Brain microvascular endothelial cell (primary cell): ENCODE data around the gene F2RL3.

Experiments
- DNase-seq: peaks from one replicate; pipeline ENCODE4 v3.0.0-alpha.2; 2020
- H3K27ac ChIP-seq: fragments of 250-450 bp; sonication (Bioruptor Pico); 2 replicates; pipeline ENCODE4 v1.5.1; 2020; ENCODE audit warnings: mild to moderate bottlenecking, moderate library complexity
- H3K27me3 ChIP-seq: fragments of 250-450 bp; sonication (Bioruptor Pico); replicated peaks from 2 replicates; pipeline ENCODE4 v1.5.1; 2020; ENCODE audit warnings: mild to moderate bottlenecking
- H3K36me3 ChIP-seq: fragments of 250-450 bp; sonication (Bioruptor Pico); replicated peaks from 2 replicates; pipeline ENCODE4 v1.5.1; 2020; ENCODE audit warnings: mild to moderate bottlenecking
- H3K4me3 ChIP-seq: 2 replicates; pipeline ENCODE4 v1.5.1; 2011; ENCODE audit warnings: low read depth, mild to moderate bottlenecking, control low read depth, low read length, moderate library complexity
- CTCF ChIP-seq: IDR thresholded peaks from 2 replicates; pipeline ENCODE4 v1.5.1; 2011; ENCODE audit warnings: low read depth, mild to moderate bottlenecking, moderate library complexity, low read length, control low read depth, inconsistent platforms; ENCODE audit errors: missing control alignments
- in situ Hi-C: cut with HindIII; loops from 2 replicates; pipeline ENCODE4 v1.10.0; 2017; ENCODE audit warnings: low sequenced_read_pairs, low pct_ligation_motif_present

F2RL3 gene

GRCh38 chr19:16902545-16902944 lies 13.7 kb downstream of the F2RL3 start:
- no peaks in the 10 kb centered on the region for H3K27me3 ChIP-seq
- no peak for TF ChIP-seq CTCF
- in situ Hi-C loops = no loop called here
- DNase-seq = no peak
- H3K4me3 ChIP-seq = no peak overlapping the region
- H3K36me3 ChIP-seq = no peaks in the 10 kb centered on the region
- H3K27ac ChIP-seq = no peak overlapping the region

GRCh38 chr19:16903347-16903746 lies 14.5 kb downstream of the F2RL3 start:
- H3K27me3 ChIP-seq = no peaks in the 10 kb centered on the region
- no peak overlapping the region for H3K4me3 ChIP-seq
- DNase-seq = no peak
- no peak for TF ChIP-seq CTCF
- no peak overlapping the region for H3K27ac ChIP-seq
- in situ Hi-C loops = no loop called here
- no peaks in the 10 kb centered on the region for H3K36me3 ChIP-seq

GRCh38 chr19:16904599-16904998 lies 15.8 kb downstream of the F2RL3 start:
- Histone ChIP-seq H3K27me3 (no peaks in the 10 kb centered on the region), H3K36me3 (no peaks in the 10 kb centered on the region), H3K4me3 (no peak overlapping the region), H3K27ac (no peak overlapping the region)
- TF ChIP-seq CTCF = no peak
- no peak for DNase-seq
- in situ Hi-C loops = no loop called here

- no peak for DNase-seq
- Histone ChIP-seq H3K4me3 (no peak overlapping the region), H3K27me3 (no peaks in the 10 kb centered on the region), H3K36me3 (no peaks in the 10 kb centered on the region), H3K27ac (no peak overlapping the region)
- in situ Hi-C loops = no loop called here
- TF ChIP-seq CTCF = no peak
Observed at GRCh38 chr19:16908759-16909158, 20.0 kb downstream of the F2RL3 start.

GRCh38 chr19:16911046-16911445 lies 22.2 kb downstream of the F2RL3 start:
- H3K4me3 ChIP-seq = no peak overlapping the region
- in situ Hi-C loops = no loop called here
- no peak for TF ChIP-seq CTCF

GRCh38 chr19:16912780-16913179 lies 24.0 kb downstream of the F2RL3 start:
- H3K27ac ChIP-seq = no peak overlapping the region
- H3K36me3 ChIP-seq = no peaks in the 10 kb centered on the region
- H3K4me3 ChIP-seq = no peak overlapping the region
- DNase-seq = no peak
- no peak for TF ChIP-seq CTCF
- in situ Hi-C loops = no loop called here
- no peaks in the 10 kb centered on the region for H3K27me3 ChIP-seq

More at GRCh38 chr19:16911046-16911445, 22.2 kb downstream of the F2RL3 start:
- DNase-seq = no peak
- Histone ChIP-seq H3K27ac (no peak overlapping the region), H3K36me3 (no peaks in the 10 kb centered on the region), H3K27me3 (no peaks in the 10 kb centered on the region)
